Sigmoid colon (tissue), 4 donors: ENCODE measurements around the gene ILK.

Source experiments
- CTCF ChIP-seq, 4 experiments: fragments of 450-650 bp in 3 of 4; fragments of 200-600 bp in 1 of 4; IDR thresholded peaks; one replicate each; pipeline ENCODE4 v1.5.1; 2016 to 2019; ENCODE audit warnings: antibody characterized with exemption in 4 of 4, mild to moderate bottlenecking in 3 of 4, moderate library complexity in 2 of 4
- EP300 ChIP-seq, 4 donors: sonication (generic); formaldehyde crosslinking; IDR thresholded peaks; one replicate each; pipeline ENCODE4 v1.6.1; 2017; ENCODE audit warnings: antibody characterized with exemption in 4 of 4
- POLR2A ChIP-seq, 2 donors: fragments of 450-650 bp; IDR thresholded peaks; one replicate each; pipeline ENCODE4 v1.6.1; 2016; ENCODE audit warnings: antibody characterized with exemption in 2 of 2, mild to moderate bottlenecking in 2 of 2, moderate library complexity in 2 of 2
- POLR2AphosphoS5 ChIP-seq, 4 donors: sonication (generic); formaldehyde crosslinking; IDR thresholded peaks; one replicate each; pipeline ENCODE4 v1.6.1; 2017; ENCODE audit warnings: antibody characterized with exemption in 4 of 4

- TF ChIP-seq CTCF (IDR thresholded peaks at IDR 0.05) (no peak), EP300 (IDR thresholded peaks at IDR 0.05) (no peak), POLR2AphosphoS5 (IDR thresholded peaks at IDR 0.05) (no peak), POLR2A (IDR thresholded peaks at IDR 0.05) (no peak)
These were observed 9.3 kb upstream of the ILK start for GRCh38 chr11:6594142-6594768.
